GM12878 (cell line): Measurements from ENCODE around the gene PGLYRP4. TPM values are rescaled to one million over a fixed set of nuclear protein-coding genes. Genes with fewer than 3 reads are reported as not detected.

Source experiments
- ATAC-seq: fragments of 200-7000 bp; cut with Tn5 transposase; 3 replicates; pipeline ENCODE4 v1.9.1; 2020; ENCODE audit warnings: mild to moderate bottlenecking, moderate library complexity
- BruUV-seq: library from RNA; stranded (reverse); fragments of 400-500 nt; replicated peaks from 2 replicates; lab custom pipeline; 2021; lab: Mats Ljungman, UMichigan
- CTCF ChIA-PET: fragments of 300-600 bp; sonication (Branson Sonifier 250); formaldehyde crosslinking; extraction: SDS; loops from one replicate; lab custom pipeline; 2021; ENCODE audit warnings: inconsistent platforms; lab: Yijun Ruan, JAX
- POLR2A ChIA-PET: fragments of 350-600 bp; formaldehyde crosslinking; extraction: SDS; loops from one replicate; lab custom pipeline; 2021; ENCODE audit warnings: inconsistent platforms; lab: Charles Lee
- RAD21 ChIA-PET: fragments of 300-600 bp; sonication (Branson Sonifier 250); formaldehyde crosslinking; loops from one replicate; lab custom pipeline; 2023; ENCODE audit warnings: antibody characterized with exemption; ENCODE audit not compliant: unreplicated experiment; lab: Charles Lee
- SMC1A ChIA-PET: fragments of 300-600 bp; sonication (Branson Sonifier 250); formaldehyde crosslinking; loops from one replicate; lab custom pipeline; 2023; ENCODE audit not compliant: unreplicated experiment, uncharacterized antibody; lab: Charles Lee
- DNase-seq: peaks from one replicate; pipeline ENCODE4 v3.0.0-alpha.2; 2011; ENCODE audit warnings: low read depth, low spot score
- FAIRE-seq: peaks from 3 replicates; lab custom pipeline; 2011; peaks lifted over from hg19 to GRCh38; lab: Jason Lieb, UNC
- H2AFZ ChIP-seq: 2 replicates; pipeline ENCODE4 v1.6.0; 2011; ENCODE audit warnings: low read depth, low read length, control low read depth; ENCODE audit not compliant: control insufficient read depth
- H3K27ac ChIP-seq: 2 replicates; pipeline ENCODE4 v1.5.1; 2011; ENCODE audit warnings: control low read depth; ENCODE audit not compliant: control insufficient read depth, insufficient read depth
- H3K27me3 ChIP-seq, 2 experiments: replicated peaks in 1 of 2; 2 replicates each; pipeline versions ENCODE4 v1.6.0 to v1.6.1; 2011; ENCODE audit warnings: low read length in 1 of 2; ENCODE audit not compliant: control insufficient read depth in 2 of 2, insufficient read depth in 2 of 2
- H3K36me3 ChIP-seq, 2 experiments: 2 replicates each; pipeline ENCODE4 v1.5.1; 2011; ENCODE audit warnings: low read length in 1 of 2; ENCODE audit not compliant: control insufficient read depth in 2 of 2, insufficient read depth in 2 of 2
- H3K4me1 ChIP-seq: 2 replicates; pipeline ENCODE4 v1.6.1; 2011; ENCODE audit warnings: mild to moderate bottlenecking, low read length, moderate library complexity, mixed read lengths; ENCODE audit not compliant: control insufficient read depth, insufficient read depth
- H3K4me2 ChIP-seq: 2 replicates; pipeline ENCODE4 v1.6.0; 2011; ENCODE audit warnings: control low read depth; ENCODE audit not compliant: control insufficient read depth, insufficient read depth
- H3K4me3 ChIP-seq: fragments of 200-600 bp; sonication (generic); 2 replicates; pipeline ENCODE4 v1.5.1; 2016
- H3K79me2 ChIP-seq: 2 replicates; pipeline ENCODE4 v1.6.0; 2011; ENCODE audit warnings: low read length; ENCODE audit not compliant: control insufficient read depth, insufficient read depth
- H3K9ac ChIP-seq: 2 replicates; pipeline ENCODE4 v1.8.0; 2011; ENCODE audit warnings: low read length, control low read depth, mixed read lengths; ENCODE audit not compliant: control insufficient read depth, insufficient read depth
- H3K9me3 ChIP-seq: replicated peaks from 3 replicates; pipeline ENCODE4 v1.5.1; 2011; ENCODE audit warnings: mild to moderate bottlenecking, low read length; ENCODE audit not compliant: control insufficient read depth, insufficient read depth
- H4K20me1 ChIP-seq: 2 replicates; pipeline ENCODE4 v1.6.0; 2011; ENCODE audit not compliant: control insufficient read depth, insufficient read depth
- BACH1 ChIP-seq: fragments of 450-650 bp; IDR thresholded peaks from 2 replicates; pipeline ENCODE4 v1.6.1; 2017; ENCODE audit warnings: mild to moderate bottlenecking, borderline replicate concordance
- BCL3 ChIP-seq: IDR thresholded peaks from 2 replicates; pipeline ENCODE4 v1.6.1; 2011; ENCODE audit warnings: borderline replicate concordance, low read depth, mild to moderate bottlenecking, moderate library complexity, low read length; ENCODE audit not compliant: insufficient read depth, poor library complexity, severe bottlenecking
- BHLHE40 ChIP-seq, 2 experiments: fragments of 450-650 bp in 1 of 2; IDR thresholded peaks; 2 replicates each; pipeline ENCODE4 v1.6.1; 2011 to 2017; ENCODE audit warnings: low read depth in 2 of 2, borderline replicate concordance in 1 of 2, improper control_type of control experiment in 1 of 2, low read length in 1 of 2, mild to moderate bottlenecking in 1 of 2
- HDGF ChIP-seq: fragments of 450-650 bp; IDR thresholded peaks from 2 replicates; pipeline ENCODE4 v1.6.1; 2016; ENCODE audit warnings: antibody characterized with exemption
- IKZF1 ChIP-seq: fragments of 450-650 bp; conservative IDR thresholded peaks from 2 replicates; pipeline ENCODE4 v1.6.1; 2017; ENCODE audit warnings: antibody characterized with exemption, mild to moderate bottlenecking
- IKZF2 ChIP-seq, 2 experiments: fragments of 450-650 bp; IDR thresholded peaks; 2 replicates each; pipeline ENCODE4 v1.6.1; 2017; ENCODE audit warnings: mild to moderate bottlenecking in 2 of 2, moderate library complexity in 2 of 2
- JUNB ChIP-seq: IDR thresholded peaks from 2 replicates; pipeline ENCODE4 v1.6.1; 2016; ENCODE audit warnings: antibody characterized with exemption, mild to moderate bottlenecking
- NFYA ChIP-seq: IDR thresholded peaks from 2 replicates; pipeline ENCODE4 v1.6.1; 2011; ENCODE audit warnings: low read depth, mild to moderate bottlenecking, low read length, improper control_type of control experiment, borderline replicate concordance
- NRF1 ChIP-seq: conservative IDR thresholded peaks from 2 replicates; pipeline ENCODE4 v1.6.1; 2011; ENCODE audit warnings: mild to moderate bottlenecking, low read depth, low read length, improper control_type of control experiment
- PAX8 ChIP-seq: fragments of 450-650 bp; IDR thresholded peaks from 2 replicates; pipeline ENCODE4 v1.6.1; 2017; ENCODE audit warnings: mild to moderate bottlenecking, moderate library complexity
- RCOR1 ChIP-seq: conservative IDR thresholded peaks from 2 replicates; pipeline ENCODE4 v1.6.1; 2012; ENCODE audit warnings: low read depth, low read length, improper control_type of control experiment
- RUNX3 ChIP-seq: IDR thresholded peaks from 2 replicates; pipeline ENCODE4 v1.6.1; 2012; ENCODE audit warnings: low read length, inconsistent platforms
- SREBF2 ChIP-seq: IDR thresholded peaks from 2 replicates; pipeline ENCODE4 v1.6.1; 2012; ENCODE audit warnings: mild to moderate bottlenecking, low read length
- STAT1 ChIP-seq: fragments of 450-650 bp; conservative IDR thresholded peaks from 2 replicates; pipeline ENCODE4 v1.6.1; 2014; ENCODE audit warnings: antibody characterized with exemption, mild to moderate bottlenecking
- WGBS: methylation state at CpG from one replicate; pipeline ENCODE4 v1.1.6; 2016; ENCODE audit warnings: low lambda C conversion rate; ENCODE audit not compliant: insufficient replicate concordance, insufficient coverage; ENCODE audit errors: missing lambda C conversion rate; 5-methylcytosine and 5-hydroxymethylcytosine counted together
- in situ Hi-C: fragments of 300-500 bp; cut with MboI; formaldehyde crosslinking; loops from 9 replicates; pipeline ENCODE4 v1.14.3; 2018; ENCODE audit warnings: mixed read lengths
- intact Hi-C: fragments of 100-400 bp; cut with micrococcal nuclease; formaldehyde crosslinking; loops from one replicate; pipeline ENCODE4 v1.14.2; 2022; ENCODE audit not compliant: unreplicated experiment
- polyA plus RNA-seq, 11 experiments: library from polyadenylated mRNA; depleted of rRNA in 4 of 11; unstranded in 6 of 11; stranded (reverse) in 5 of 11; fragments of >200 nt; fragmentation: Nextera tagmentation in 4 of 11; fragmentation: Illumina TruSeq in 1 of 11; extraction: Ambion mirVana in 4 of 11; extraction: Trizol in 1 of 11; gene quantifications; 1 replicate in 1 of 11; 2 replicates in 10 of 11; pipeline versions ENCODE4 v1.2.1 to v1.2.3, GENCODE V29; 2011 to 2016; ENCODE audit warnings: inconsistent platforms in 2 of 11, missing spikeins in 2 of 11, low read depth in 1 of 11
- total RNA-seq, 4 experiments: library from RNA; depleted of rRNA in 3 of 4; stranded (reverse); fragments of >200 nt in 3 of 4; fragmentation: Illumina TruSeq in 1 of 4; extraction: Trizol in 1 of 4; gene quantifications; 2 replicates each; pipeline versions ENCODE4 v1.2.1 to v1.2.3, GENCODE V29; 2013 to 2021

Gene PGLYRP4
- total and polyA plus RNA-seq, 10 of the 15 experiments (the other 5 are each of a cell fraction or from before 2014, with no cell fraction given): 0.22 to 3.0 (median 0.44) TPM

GRCh38 chr1:153340356-153340755 is 8.3 kb downstream of the PGLYRP4 start (continued):
- TF ChIP-seq SREBF2 (no peak), RCOR1 (no peak), NRF1 (no peak)

GRCh38 chr1:153339802-153340201 is 8.8 kb downstream of the PGLYRP4 start:
- H4K20me1 ChIP-seq: no peaks in the 10 kb centered on the region
- no peak overlapping the region for H2AFZ ChIP-seq
- intact Hi-C loops: loop anchor here (5.0 kb wide), 1 partner anchor 78 kb away; no protein-coding TSS in a partner anchor
- no peak for FAIRE-seq
- in situ Hi-C loops: no loop called here
- peaks cover 17% of the 10 kb centered on the region for H3K4me1 ChIP-seq
- no peaks in the 10 kb centered on the region for H3K27me3 ChIP-seq
- ChIA-PET CTCF (no interaction called here), POLR2A (interaction anchor here (1.0 kb wide), 1 partner anchor 53 kb away, joined by 3 read pairs; no protein-coding TSS in a partner anchor), SMC1A (no interaction called here), RAD21 (no interaction called here)
- peaks cover 17% of the 10 kb centered on the region for H3K79me2 ChIP-seq
- no peak overlapping the region; the same call in 1 of the 2 replicates for H3K27ac ChIP-seq
- H3K36me3 ChIP-seq: no peaks in the 10 kb centered on the region
- DNase-seq: no peak
- no peak overlapping the region for H3K9ac ChIP-seq
- H3K9me3 ChIP-seq: no peaks in the 10 kb centered on the region
- no peak; the same call in 2 of the 3 replicates for ATAC-seq
- BruUV-seq: no TSS peak
- TF ChIP-seq NFYA (no peak), PAX8 (no peak), HDGF (no peak), IKZF1 (0 out of 2 replicates have a peak, but pooled peaks have one; percentile 41), BHLHE40 (IDR thresholded peaks at IDR 0.05; ENCODE audit: borderline replicate concordance in 1 of 2, low read depth in 2 of 2, low read length in 1 of 2) (peak; percentile 59 to 62; a peak in 1 of 4 replicates), JUNB (no peak), RUNX3 (peak; percentile 79), STAT1 (no peak), BCL3 (no peak), BACH1 (no peak), IKZF2 (IDR thresholded peaks at IDR 0.05) (peak; percentile 46 to 47; a peak in 2 of 4 replicates)
- peak overlapping the region; percentile 26; the same call in 1 of the 2 replicates for H3K4me2 ChIP-seq
- WGBS: 46% methylated on average over 6 of the region's 6 CpGs
- H3K4me3 ChIP-seq: no peak overlapping the region
